GM12874 (cell line): Measurements from ENCODE around the gene CD52.

Experiments
- TF ChIP-seq, protein P1 (sequence below): IDR thresholded peaks from 2 replicates; pipeline ENCODE4 v1.5.1; 2011; ENCODE audit warnings: low read depth, mild to moderate bottlenecking, control low read depth, low read length, moderate library complexity; ENCODE audit not compliant: insufficient read depth

Gene CD52

DNA sequence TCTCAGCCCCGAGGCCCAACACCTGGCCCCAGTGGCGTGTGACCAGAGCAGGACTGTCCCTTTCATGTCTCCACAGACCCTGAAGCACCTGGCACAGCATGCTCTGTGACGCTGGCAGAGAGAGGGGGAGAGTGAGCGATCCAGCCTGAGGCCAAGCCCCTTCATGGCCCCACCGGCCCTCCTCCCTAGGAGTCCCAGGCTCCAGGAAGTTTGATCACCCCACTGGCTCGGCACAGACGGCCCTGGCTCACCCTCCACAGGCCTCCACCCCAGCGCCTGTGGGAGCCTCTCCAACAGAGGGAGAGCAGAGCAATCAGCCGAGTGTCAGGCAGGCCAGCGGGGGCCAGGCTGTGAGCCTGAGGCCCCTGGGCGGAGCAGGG, 26.9 kb upstream of the CD52 start:
- TF ChIP-seq, protein P1, sequence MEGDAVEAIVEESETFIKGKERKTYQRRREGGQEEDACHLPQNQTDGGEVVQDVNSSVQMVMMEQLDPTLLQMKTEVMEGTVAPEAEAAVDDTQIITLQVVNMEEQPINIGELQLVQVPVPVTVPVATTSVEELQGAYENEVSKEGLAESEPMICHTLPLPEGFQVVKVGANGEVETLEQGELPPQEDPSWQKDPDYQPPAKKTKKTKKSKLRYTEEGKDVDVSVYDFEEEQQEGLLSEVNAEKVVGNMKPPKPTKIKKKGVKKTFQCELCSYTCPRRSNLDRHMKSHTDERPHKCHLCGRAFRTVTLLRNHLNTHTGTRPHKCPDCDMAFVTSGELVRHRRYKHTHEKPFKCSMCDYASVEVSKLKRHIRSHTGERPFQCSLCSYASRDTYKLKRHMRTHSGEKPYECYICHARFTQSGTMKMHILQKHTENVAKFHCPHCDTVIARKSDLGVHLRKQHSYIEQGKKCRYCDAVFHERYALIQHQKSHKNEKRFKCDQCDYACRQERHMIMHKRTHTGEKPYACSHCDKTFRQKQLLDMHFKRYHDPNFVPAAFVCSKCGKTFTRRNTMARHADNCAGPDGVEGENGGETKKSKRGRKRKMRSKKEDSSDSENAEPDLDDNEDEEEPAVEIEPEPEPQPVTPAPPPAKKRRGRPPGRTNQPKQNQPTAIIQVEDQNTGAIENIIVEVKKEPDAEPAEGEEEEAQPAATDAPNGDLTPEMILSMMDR = no peak

DNA sequence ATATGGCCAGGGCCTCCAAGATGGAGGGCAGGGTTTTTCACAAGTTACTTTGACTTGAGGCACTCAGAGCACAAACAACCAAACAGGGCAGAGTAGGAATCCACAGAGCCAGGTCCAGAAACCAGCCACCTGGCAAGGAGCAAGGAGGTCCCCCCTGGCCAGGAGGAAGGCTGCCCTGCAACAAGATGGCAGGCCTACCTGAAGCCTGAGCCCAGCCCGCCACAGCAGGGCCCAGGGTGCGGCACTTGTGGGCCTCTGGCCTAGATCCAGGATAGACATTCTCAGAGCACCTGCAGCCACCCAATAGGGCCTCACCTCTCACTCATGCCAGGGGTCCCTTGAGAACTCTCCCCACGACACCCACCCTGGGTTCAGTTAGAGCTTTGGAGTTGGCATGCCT, 26.3 kb upstream of the CD52 start:
- TF ChIP-seq, protein P1 = no peak

DNA sequence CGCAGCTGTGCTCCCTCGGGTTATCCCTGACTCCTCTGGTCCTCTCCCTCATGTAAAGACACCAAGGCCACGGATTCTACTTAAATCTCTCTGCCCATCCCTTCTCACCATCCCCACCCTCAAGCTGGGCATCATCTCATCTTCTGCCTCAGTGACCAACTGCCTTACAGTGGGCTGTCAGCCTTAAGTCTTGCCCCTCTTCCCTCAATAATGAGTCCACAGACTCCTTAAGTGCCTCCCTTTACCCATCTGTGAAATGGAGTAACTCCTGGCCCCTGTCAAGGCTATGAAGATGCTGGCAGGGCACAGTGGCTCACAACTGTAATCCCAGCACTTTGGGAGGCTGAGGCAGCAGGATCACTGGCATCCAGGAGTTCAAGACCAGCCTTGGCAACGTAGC, 25.8 kb upstream of the CD52 start:
- TF ChIP-seq, protein P1 = no peak

DNA sequence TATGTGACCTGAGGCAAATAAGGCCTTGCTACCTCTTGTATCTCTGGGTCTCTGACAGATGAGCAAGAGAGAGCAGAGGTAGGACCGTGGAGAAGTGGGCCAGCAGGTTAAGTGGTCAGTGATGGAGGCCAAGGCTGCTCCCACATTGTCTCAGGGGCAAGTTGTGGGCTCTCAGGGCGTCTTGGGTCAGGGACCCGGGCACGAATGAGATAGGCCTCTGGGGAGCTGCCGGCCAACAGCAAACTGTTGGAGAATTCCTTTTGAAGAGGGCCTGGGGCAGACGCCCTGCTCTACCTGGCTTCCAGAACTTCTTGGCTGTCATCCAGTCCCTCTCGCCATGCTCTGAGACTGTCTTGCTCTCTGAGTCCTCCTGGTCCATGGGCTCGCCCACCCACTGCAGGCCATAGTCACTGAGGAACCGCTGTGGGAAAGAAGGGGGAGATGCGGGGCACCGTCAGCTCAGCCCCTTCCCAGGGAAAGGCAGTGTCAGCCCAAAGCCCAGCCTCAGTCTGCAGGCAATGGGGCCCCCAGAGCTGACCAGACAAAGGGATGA, 23.8 kb upstream of the CD52 start:
- TF ChIP-seq, protein P1 = no peak

DNA sequence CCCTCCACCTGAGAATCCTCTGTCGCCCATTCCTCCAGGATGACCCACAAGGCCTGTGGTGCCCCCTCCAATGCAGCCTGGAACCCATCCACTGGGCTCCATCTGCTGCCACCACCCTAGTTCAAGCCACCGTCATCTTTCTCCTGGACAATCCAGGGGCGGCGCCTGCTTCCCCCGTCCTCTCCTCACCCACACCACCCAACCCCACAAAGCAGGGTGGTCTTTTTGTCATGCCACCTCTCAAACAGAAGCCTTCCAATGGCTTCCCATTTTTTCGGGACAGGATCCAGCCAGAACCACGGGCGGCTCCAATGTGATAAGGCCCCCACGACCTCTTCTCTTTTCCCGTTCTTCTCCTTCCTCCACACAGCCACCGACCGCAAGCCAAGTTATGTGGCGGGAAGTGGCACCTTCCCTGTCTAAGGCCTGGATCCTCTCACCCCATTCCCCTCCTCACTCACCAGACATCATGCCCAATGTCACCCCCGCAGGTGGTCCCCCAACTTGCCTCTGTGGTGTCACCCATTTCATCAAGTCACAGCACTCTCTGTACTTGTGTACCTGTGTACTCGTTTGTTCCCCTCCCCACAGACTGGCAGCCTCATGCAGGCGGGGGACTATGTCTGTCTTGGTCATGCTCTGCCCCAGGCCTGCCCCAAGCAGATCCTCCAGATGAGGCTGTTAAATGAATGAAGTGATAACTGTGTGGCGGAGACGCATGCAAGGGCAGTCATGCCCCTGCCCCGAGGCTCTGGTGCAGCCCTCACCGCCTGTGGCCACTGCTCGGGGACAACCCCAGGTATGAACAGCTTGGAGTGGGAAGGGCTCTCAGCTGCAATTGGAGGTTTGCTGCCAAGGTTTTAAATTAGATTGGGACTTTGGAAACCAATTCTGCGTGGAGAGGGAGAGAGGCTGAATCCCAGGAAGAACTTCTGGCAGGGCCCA, 22.3 kb upstream of the CD52 start:
- TF ChIP-seq, protein P1 = no peak

DNA sequence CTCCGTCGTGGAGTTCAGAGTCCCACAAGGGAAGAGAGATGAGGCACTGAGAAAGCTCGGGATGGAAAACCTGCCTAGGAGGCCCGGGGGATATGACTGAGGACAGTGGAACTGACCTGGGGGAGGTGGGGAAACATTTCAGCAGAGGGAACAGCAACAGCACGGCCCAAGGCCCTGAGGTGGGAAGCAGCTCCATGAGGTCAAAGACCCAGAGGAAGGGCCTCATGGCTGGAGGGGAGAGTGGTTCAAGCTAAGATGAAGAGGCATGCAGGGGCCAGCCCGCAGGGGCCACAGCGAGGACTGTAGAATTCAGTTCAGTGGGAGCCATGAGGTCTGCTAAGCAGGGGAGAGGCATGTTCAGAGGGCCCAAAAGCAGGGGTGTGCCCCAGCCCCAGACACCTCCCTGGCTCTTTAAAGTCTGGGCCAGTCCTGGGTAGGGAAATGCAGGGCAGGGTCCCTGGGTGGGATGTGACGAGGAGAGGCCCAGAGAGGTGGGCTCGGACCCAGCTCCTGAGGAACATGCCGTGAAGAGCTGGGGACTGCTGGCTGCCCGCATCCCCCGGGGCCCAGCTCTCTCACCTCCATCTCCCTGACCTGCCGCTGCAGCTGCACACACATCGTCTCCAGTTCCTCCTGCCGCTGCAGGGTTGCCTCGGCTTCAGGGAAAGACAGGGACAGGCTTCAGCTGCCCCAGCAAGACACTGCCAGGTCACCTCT, 21.3 kb upstream of the CD52 start:
- TF ChIP-seq, protein P1 = no peak
